SK-N-SH treated with all-trans-retinoic acid at 6 μM for 48 hours (cell line): ENCODE data around the gene ADNP.

Experiments used
- ARNTL ChIP-seq: fragments of 450-650 bp; formaldehyde crosslinking; IDR thresholded peaks from 2 replicates; pipeline ENCODE4 v1.5.0; 2020; ENCODE audit warnings: low read depth, mild to moderate bottlenecking, moderate library complexity, borderline replicate concordance
- CREB5 ChIP-seq: fragments of 250-450 bp; sonication (Bioruptor Pico); IDR thresholded peaks from 2 replicates; pipeline ENCODE4 v1.5.1; 2020; ENCODE audit warnings: low read depth, mild to moderate bottlenecking, moderate library complexity
- ESRRG ChIP-seq: fragments of 250-450 bp; sonication (Bioruptor Pico); IDR thresholded peaks from 2 replicates; pipeline ENCODE4 v1.6.1; 2021; ENCODE audit warnings: mild to moderate bottlenecking
- OSR1 ChIP-seq: fragments of 250-450 bp; sonication (Bioruptor Pico); IDR thresholded peaks from 2 replicates; pipeline ENCODE4 v1.8.0; 2022; ENCODE audit warnings: moderate library complexity, mild to moderate bottlenecking, inconsistent platforms
- PPARA ChIP-seq: fragments of 250-450 bp; sonication (Bioruptor Pico); IDR thresholded peaks from 2 replicates; pipeline ENCODE4 v1.5.0; 2020; ENCODE audit warnings: mild to moderate bottlenecking, borderline replicate concordance
- RARB ChIP-seq: fragments of 250-450 bp; sonication (Bioruptor Pico); IDR thresholded peaks from 2 replicates; pipeline ENCODE4 v1.8.0; 2021; ENCODE audit warnings: mild to moderate bottlenecking, moderate library complexity
- TOX ChIP-seq: fragments of 250-450 bp; sonication (Bioruptor Pico); IDR thresholded peaks from 2 replicates; pipeline ENCODE4 v1.8.0; 2021; ENCODE audit warnings: mild to moderate bottlenecking, moderate library complexity, borderline replicate concordance
- ZC3H10 ChIP-seq: fragments of 250-450 bp; sonication (Bioruptor Pico); IDR thresholded peaks from 2 replicates; pipeline ENCODE4 v1.5.1; 2021; ENCODE audit warnings: mild to moderate bottlenecking, moderate library complexity
- ZFP3 ChIP-seq: fragments of 250-450 bp; sonication (Bioruptor Pico); IDR thresholded peaks from 2 replicates; pipeline ENCODE4 v1.5.0; 2020; ENCODE audit warnings: mild to moderate bottlenecking, moderate library complexity
- ZFP30 ChIP-seq: fragments of 450-650 bp; formaldehyde crosslinking; IDR thresholded peaks from 2 replicates; pipeline ENCODE4 v1.5.0; 2022; ENCODE audit warnings: mild to moderate bottlenecking, moderate library complexity
- ZNF8 ChIP-seq: fragments of 450-650 bp; formaldehyde crosslinking; IDR thresholded peaks from 2 replicates; pipeline ENCODE4 v1.5.0; 2020; ENCODE audit warnings: mild to moderate bottlenecking, moderate library complexity
- TF ChIP-seq, protein P1 (sequence below): fragments of 250-450 bp; sonication (Bioruptor Pico); IDR thresholded peaks from 2 replicates; pipeline ENCODE4 v1.8.0; 2021; ENCODE audit warnings: low read depth, mild to moderate bottlenecking, moderate library complexity, borderline replicate concordance
- TF ChIP-seq, protein P2 (sequence below): fragments of 250-450 bp; sonication (Bioruptor Pico); IDR thresholded peaks from 2 replicates; pipeline ENCODE4 v1.8.0; 2020; ENCODE audit warnings: mild to moderate bottlenecking, moderate library complexity, borderline replicate concordance

DNA sequence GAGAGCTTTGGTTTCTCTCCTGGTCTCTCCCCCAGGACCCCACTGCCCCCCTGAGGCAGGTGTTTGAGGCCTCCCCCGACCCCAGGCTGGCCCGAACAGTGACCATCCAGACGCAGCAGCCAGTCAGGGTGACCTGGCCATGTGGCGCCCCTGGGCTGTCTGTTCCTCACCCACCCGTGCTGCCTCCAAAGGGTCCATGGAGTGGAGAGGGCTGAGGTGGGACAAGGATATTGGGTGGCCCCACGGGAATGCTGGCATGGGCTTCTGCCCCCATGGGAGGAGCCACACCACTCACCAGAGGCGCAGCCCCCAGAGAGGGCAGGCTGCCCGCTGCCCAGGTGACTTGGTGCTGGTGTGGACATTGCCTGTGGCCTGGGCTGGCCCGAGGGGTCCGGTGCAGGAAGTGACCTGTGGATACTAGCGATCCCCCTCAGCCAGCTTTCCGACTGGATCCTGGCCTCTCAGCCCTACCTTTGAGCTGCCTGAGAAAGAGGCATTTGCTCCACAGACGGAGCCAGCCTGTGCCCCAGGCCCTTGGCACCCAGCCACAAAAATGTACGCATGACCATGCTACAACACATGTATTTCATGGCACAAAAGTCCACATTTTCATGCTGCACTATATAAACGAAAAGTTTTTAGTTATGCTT lies 85.5 kb downstream of the ADNP start:
- TF ChIP-seq ARNTL (CRISPR knock-in tag), result no peak
- TF ChIP-seq RARB, result no peak
- TF ChIP-seq, protein P1, sequence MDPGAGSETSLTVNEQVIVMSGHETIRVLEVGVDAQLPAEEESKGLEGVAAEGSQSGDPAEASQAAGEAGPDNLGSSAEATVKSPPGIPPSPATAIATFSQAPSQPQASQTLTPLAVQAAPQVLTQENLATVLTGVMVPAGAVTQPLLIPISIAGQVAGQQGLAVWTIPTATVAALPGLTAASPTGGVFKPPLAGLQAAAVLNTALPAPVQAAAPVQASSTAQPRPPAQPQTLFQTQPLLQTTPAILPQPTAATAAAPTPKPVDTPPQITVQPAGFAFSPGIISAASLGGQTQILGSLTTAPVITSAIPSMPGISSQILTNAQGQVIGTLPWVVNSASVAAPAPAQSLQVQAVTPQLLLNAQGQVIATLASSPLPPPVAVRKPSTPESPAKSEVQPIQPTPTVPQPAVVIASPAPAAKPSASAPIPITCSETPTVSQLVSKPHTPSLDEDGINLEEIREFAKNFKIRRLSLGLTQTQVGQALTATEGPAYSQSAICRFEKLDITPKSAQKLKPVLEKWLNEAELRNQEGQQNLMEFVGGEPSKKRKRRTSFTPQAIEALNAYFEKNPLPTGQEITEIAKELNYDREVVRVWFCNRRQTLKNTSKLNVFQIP (CRISPR knock-in tag), result no peak
- no peak for TF ChIP-seq CREB5 (CRISPR knock-in tag)
- no peak for TF ChIP-seq ESRRG (CRISPR knock-in tag)
- no peak for TF ChIP-seq ZFP3 (CRISPR knock-in tag)
- TF ChIP-seq, protein P2, sequence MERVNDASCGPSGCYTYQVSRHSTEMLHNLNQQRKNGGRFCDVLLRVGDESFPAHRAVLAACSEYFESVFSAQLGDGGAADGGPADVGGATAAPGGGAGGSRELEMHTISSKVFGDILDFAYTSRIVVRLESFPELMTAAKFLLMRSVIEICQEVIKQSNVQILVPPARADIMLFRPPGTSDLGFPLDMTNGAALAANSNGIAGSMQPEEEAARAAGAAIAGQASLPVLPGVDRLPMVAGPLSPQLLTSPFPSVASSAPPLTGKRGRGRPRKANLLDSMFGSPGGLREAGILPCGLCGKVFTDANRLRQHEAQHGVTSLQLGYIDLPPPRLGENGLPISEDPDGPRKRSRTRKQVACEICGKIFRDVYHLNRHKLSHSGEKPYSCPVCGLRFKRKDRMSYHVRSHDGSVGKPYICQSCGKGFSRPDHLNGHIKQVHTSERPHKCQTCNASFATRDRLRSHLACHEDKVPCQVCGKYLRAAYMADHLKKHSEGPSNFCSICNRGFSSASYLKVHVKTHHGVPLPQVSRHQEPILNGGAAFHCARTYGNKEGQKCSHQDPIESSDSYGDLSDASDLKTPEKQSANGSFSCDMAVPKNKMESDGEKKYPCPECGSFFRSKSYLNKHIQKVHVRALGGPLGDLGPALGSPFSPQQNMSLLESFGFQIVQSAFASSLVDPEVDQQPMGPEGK, result no peak
- TF ChIP-seq ZC3H10 (CRISPR knock-in tag), result no peak
- TF ChIP-seq ZNF8 (CRISPR knock-in tag), result no peak
- TF ChIP-seq ZFP30 (CRISPR knock-in tag), result no peak
- no peak for TF ChIP-seq PPARA (CRISPR knock-in tag)
- TF ChIP-seq TOX (CRISPR knock-in tag), result no peak
- TF ChIP-seq OSR1, result no peak
